Loucy (cell line): Measurements from ENCODE around the gene ANGPTL8.

ENCODE experiments used
- H2AFZ ChIP-seq: fragments of 200-600 bp; sonication (generic); 2 replicates; pipeline ENCODE4 v1.6.0; 2016; ENCODE audit warnings: antibody characterized with exemption, mild to moderate bottlenecking, low read length, moderate library complexity
- H3F3A ChIP-seq: fragments of 200-600 bp; 2 replicates; pipeline ENCODE4 v1.6.0; 2016; ENCODE audit warnings: antibody characterized with exemption, low read depth, mild to moderate bottlenecking
- H3K27me3 ChIP-seq: fragments of 200-600 bp; sonication (generic); 2 replicates; pipeline ENCODE4 v1.6.1; 2014; ENCODE audit warnings: low read length, mild to moderate bottlenecking; ENCODE audit not compliant: insufficient read depth, poor library complexity, severe bottlenecking
- H3K36me3 ChIP-seq: fragments of 200-600 bp; sonication (generic); 2 replicates; pipeline ENCODE4 v1.6.1; 2016; ENCODE audit warnings: low read length; ENCODE audit not compliant: insufficient read depth
- H3K4me1 ChIP-seq: fragments of 200-600 bp; sonication (generic); 2 replicates; pipeline ENCODE4 v1.5.1; 2014; ENCODE audit warnings: low read length, mild to moderate bottlenecking; ENCODE audit not compliant: insufficient read depth, poor library complexity, severe bottlenecking
- H3K4me2 ChIP-seq: fragments of 200-600 bp; sonication (generic); 2 replicates; pipeline ENCODE4 v1.6.0; 2014; ENCODE audit warnings: antibody characterized with exemption, low read length, low read depth, mild to moderate bottlenecking; ENCODE audit not compliant: poor library complexity, severe bottlenecking
- H3K4me3 ChIP-seq: fragments of 200-600 bp; sonication (generic); 2 replicates; pipeline ENCODE4 v1.5.1; 2014; ENCODE audit warnings: low read length, mild to moderate bottlenecking, mixed read lengths; ENCODE audit not compliant: poor library complexity, severe bottlenecking
- H3K79me2 ChIP-seq: fragments of 200-600 bp; sonication (generic); 2 replicates; pipeline ENCODE4 v1.6.1; 2014; ENCODE audit warnings: low read length; ENCODE audit not compliant: insufficient read depth
- H3K9ac ChIP-seq: fragments of 200-600 bp; sonication (generic); 2 replicates; pipeline ENCODE4 v1.6.0; 2014; ENCODE audit warnings: mild to moderate bottlenecking, low read depth, low read length, moderate library complexity; ENCODE audit not compliant: poor library complexity, severe bottlenecking
- H3K9me2 ChIP-seq: fragments of 200-600 bp; sonication (generic); replicated peaks from 2 replicates; pipeline ENCODE4 v1.6.1; 2016; ENCODE audit warnings: low read depth, low read length, mixed read lengths
- H3K9me3 ChIP-seq: fragments of 200-600 bp; sonication (generic); 2 replicates; pipeline ENCODE4 v1.6.1; 2014; ENCODE audit warnings: mild to moderate bottlenecking, antibody characterized with exemption, low read length, low read depth; ENCODE audit not compliant: insufficient read depth
- H4K20me1 ChIP-seq: fragments of 200-600 bp; sonication (generic); 2 replicates; pipeline ENCODE4 v1.6.0; 2014; ENCODE audit warnings: antibody characterized with exemption, low read length, mild to moderate bottlenecking; ENCODE audit not compliant: insufficient read depth, poor library complexity, severe bottlenecking
- CTCF ChIP-seq: fragments of 200-600 bp; sonication (generic); conservative IDR thresholded peaks from 2 replicates; pipeline ENCODE4 v1.5.1; 2014; ENCODE audit warnings: mild to moderate bottlenecking, antibody characterized with exemption, low read length
- EZH2phosphoT487 ChIP-seq: fragments of 200-600 bp; IDR thresholded peaks from 2 replicates; pipeline ENCODE4 v1.6.1; 2018; ENCODE audit warnings: antibody characterized with exemption, mild to moderate bottlenecking, moderate library complexity, borderline replicate concordance

ANGPTL8 gene

GRCh38 chr19:11265177-11265784, 25.9 kb downstream of the ANGPTL8 start:
- no peaks in the 10 kb centered on the region for H3F3A ChIP-seq
- no peak for TF ChIP-seq EZH2phosphoT487
- no peak for TF ChIP-seq CTCF
- H3K79me2 ChIP-seq = no peaks in the 10 kb centered on the region
- H3K9me2 ChIP-seq = no peaks in the 10 kb centered on the region
- H3K9ac ChIP-seq = no peak overlapping the region
- no peak overlapping the region for H2AFZ ChIP-seq
- H3K36me3 ChIP-seq = no peaks in the 10 kb centered on the region
- no peaks in the 10 kb centered on the region for H3K9me3 ChIP-seq
- no peak overlapping the region for H3K4me3 ChIP-seq
- no peak overlapping the region for H3K4me2 ChIP-seq
- no peaks in the 10 kb centered on the region for H4K20me1 ChIP-seq
- H3K27me3 ChIP-seq = no peaks in the 10 kb centered on the region
- H3K4me1 ChIP-seq = no peaks in the 10 kb centered on the region

DNA sequence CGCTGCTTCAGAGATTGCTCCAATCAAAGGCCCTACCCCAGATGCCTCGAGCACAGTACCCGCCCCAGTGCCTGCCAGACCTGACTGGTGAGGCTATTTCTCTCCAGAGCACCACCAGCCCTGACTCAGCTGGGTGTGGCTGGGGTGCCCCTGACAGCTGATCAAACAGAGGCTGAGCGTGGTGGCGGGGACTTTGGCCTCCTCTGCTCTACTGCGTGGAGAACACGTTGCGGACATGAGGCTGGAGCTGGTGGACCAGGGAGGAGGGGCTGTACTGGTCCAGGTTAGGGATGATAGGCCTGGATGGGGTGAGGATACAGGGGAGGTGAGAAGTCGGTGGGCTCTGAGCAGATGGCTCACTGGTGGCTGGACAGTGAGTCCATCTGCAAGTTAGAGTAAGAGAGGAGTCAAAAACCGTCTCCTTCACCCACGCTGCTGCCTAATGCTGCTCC, 26.4 kb downstream of the ANGPTL8 start:
- H3K27me3 ChIP-seq = no peaks in the 10 kb centered on the region
- H2AFZ ChIP-seq = no peak overlapping the region
- TF ChIP-seq CTCF (no peak), EZH2phosphoT487 (no peak)
- H3K4me3 ChIP-seq = no peak overlapping the region
- H3F3A ChIP-seq = no peaks in the 10 kb centered on the region
- no peaks in the 10 kb centered on the region for H3K9me2 ChIP-seq
- H3K9me3 ChIP-seq = no peaks in the 10 kb centered on the region
- H3K79me2 ChIP-seq = no peaks in the 10 kb centered on the region
- H3K4me2 ChIP-seq = no peak overlapping the region
- H3K4me1 ChIP-seq = no peaks in the 10 kb centered on the region
- no peak overlapping the region for H3K9ac ChIP-seq
- no peaks in the 10 kb centered on the region for H4K20me1 ChIP-seq
- no peaks in the 10 kb centered on the region for H3K36me3 ChIP-seq

DNA sequence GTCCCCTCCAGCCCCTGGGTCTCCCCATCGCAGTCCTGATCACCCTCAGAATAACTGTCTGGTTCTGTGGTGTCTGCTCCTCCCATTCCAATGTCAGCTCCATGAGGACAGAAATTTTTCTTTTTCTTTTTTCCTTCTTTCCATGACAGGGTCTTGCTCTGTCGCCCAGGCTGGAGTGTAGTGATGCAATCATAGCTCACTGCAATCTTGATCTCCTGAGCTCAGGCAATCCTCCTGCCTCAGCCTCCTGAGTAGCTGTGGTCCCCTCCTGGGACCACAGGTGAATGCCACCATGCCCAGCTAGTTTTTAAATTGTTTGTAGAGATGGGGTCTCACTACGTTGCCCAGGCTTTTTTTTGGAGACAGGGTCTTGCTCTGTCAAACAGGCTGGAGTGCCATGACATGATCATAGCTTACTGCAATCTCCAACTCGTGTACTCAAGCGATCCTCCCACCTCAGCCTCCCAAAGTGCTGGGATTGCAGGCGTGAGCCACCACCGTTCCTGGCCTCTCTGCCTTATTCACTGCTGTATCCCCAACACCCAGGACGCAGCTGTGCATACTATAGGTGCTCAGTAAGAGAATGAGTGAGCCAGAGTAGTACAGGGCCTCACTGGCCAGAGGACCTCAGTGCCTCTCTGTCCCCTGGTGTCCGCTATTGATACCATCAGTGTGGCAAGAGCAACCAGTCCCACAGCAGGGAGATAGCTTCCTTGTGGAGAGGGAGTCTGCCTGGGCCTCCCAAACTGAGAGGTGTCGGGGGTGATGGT, 28.1 kb downstream of the ANGPTL8 start:
- no peak for TF ChIP-seq EZH2phosphoT487
- TF ChIP-seq CTCF = no peak
- no peaks in the 10 kb centered on the region for H3K79me2 ChIP-seq
- H3F3A ChIP-seq = no peaks in the 10 kb centered on the region
- no peaks in the 10 kb centered on the region for H4K20me1 ChIP-seq
- no peaks in the 10 kb centered on the region for H3K9me2 ChIP-seq
- no peak overlapping the region for H3K4me3 ChIP-seq
- H3K4me1 ChIP-seq = no peaks in the 10 kb centered on the region
- no peak overlapping the region for H3K9ac ChIP-seq
- no peaks in the 10 kb centered on the region for H3K9me3 ChIP-seq
- H3K27me3 ChIP-seq = no peaks in the 10 kb centered on the region
- no peaks in the 10 kb centered on the region for H3K36me3 ChIP-seq
- H3K4me2 ChIP-seq = no peak overlapping the region
- no peak overlapping the region for H2AFZ ChIP-seq
